Panc1 (cell line): ENCODE data around the gene WWOX. TPM values are rescaled to one million over a fixed set of nuclear protein-coding genes. Genes with fewer than 3 reads are reported as not detected.

Experiments used
- ATAC-seq: fragments of 200-7000 bp; cut with Tn5 transposase; 2 replicates; pipeline ENCODE4 v1.9.1; 2020; ENCODE audit warnings: mild to moderate bottlenecking, moderate library complexity
- BruUV-seq: library from RNA; stranded (reverse); fragments of 400-500 nt; replicated peaks from 2 replicates; lab custom pipeline; 2021; lab: Mats Ljungman, UMichigan
- CTCF ChIA-PET: fragments of 300-600 bp; sonication (Branson Sonifier 250); formaldehyde crosslinking; loops from one replicate; lab custom pipeline; 2022; ENCODE audit warnings: antibody characterized with exemption; lab: Charles Lee
- POLR2A ChIA-PET: fragments of 300-600 bp; sonication (Branson Sonifier 250); formaldehyde crosslinking; loops from one replicate; lab custom pipeline; 2022; ENCODE audit warnings: antibody characterized with exemption; lab: Charles Lee
- DNase-seq: peaks from one replicate; pipeline ENCODE4 v3.0.0-alpha.2; 2010; ENCODE audit warnings: low read depth, low spot score
- H3K27ac ChIP-seq: 2 replicates; pipeline ENCODE4 v1.5.1; 2011; ENCODE audit warnings: mild to moderate bottlenecking, low read length, inconsistent platforms
- H3K27me3 ChIP-seq: fragments of 200-500 bp; sonication (Bioruptor generic); 2 replicates; pipeline ENCODE4 v1.6.0; 2014; ENCODE audit warnings: low read length, inconsistent platforms; ENCODE audit not compliant: control insufficient read depth, insufficient read depth
- H3K36me3 ChIP-seq: fragments of 200-500 bp; sonication (Bioruptor generic); 2 replicates; pipeline ENCODE4 v1.5.1; 2014; ENCODE audit warnings: inconsistent platforms, mild to moderate bottlenecking, low read length, moderate library complexity; ENCODE audit not compliant: control insufficient read depth, insufficient read depth
- H3K4me1 ChIP-seq: 2 replicates; pipeline ENCODE4 v1.5.1; 2011; ENCODE audit warnings: inconsistent platforms, mild to moderate bottlenecking, low read length, moderate library complexity; ENCODE audit not compliant: control insufficient read depth, insufficient read depth
- H3K4me3 ChIP-seq, 2 experiments: 2 replicates each; pipeline ENCODE4 v1.5.1; 2011 to 2012; ENCODE audit warnings: low read depth in 2 of 2, low read length in 2 of 2, mild to moderate bottlenecking in 2 of 2, inconsistent platforms in 1 of 2, moderate library complexity in 1 of 2
- H3K9me3 ChIP-seq: fragments of 200-500 bp; sonication (Bioruptor generic); 2 replicates; pipeline ENCODE4 v1.5.1; 2014; ENCODE audit warnings: low read depth, mild to moderate bottlenecking, inconsistent platforms, low read length, moderate library complexity; ENCODE audit not compliant: control insufficient read depth, insufficient read depth
- CTCF ChIP-seq: fragments of 450-650 bp; IDR thresholded peaks from 2 replicates; pipeline ENCODE4 v1.5.1; 2017; ENCODE audit warnings: mild to moderate bottlenecking
- POLR2AphosphoS5 ChIP-seq: IDR thresholded peaks from 2 replicates; pipeline ENCODE4 v1.6.1; 2012; ENCODE audit warnings: mild to moderate bottlenecking, low read depth, low read length, moderate library complexity
- REST ChIP-seq, 2 experiments: IDR thresholded peaks; 2 replicates each; pipeline ENCODE4 v1.6.1; 2011 to 2012; ENCODE audit warnings: low read depth in 2 of 2, control low read depth in 1 of 2, low read length in 1 of 2, mild to moderate bottlenecking in 1 of 2, moderate library complexity in 1 of 2; ENCODE audit not compliant: insufficient read depth in 1 of 2
- SIN3A ChIP-seq: IDR thresholded peaks from 2 replicates; pipeline ENCODE4 v1.6.1; 2012; ENCODE audit warnings: low read depth, mild to moderate bottlenecking, low read length, moderate library complexity, borderline replicate concordance; ENCODE audit not compliant: insufficient read depth
- TCF7L2 ChIP-seq: IDR thresholded peaks from 2 replicates; pipeline ENCODE4 v1.6.1; 2011; ENCODE audit warnings: mild to moderate bottlenecking, low read depth, low read length, inconsistent platforms
- in situ Hi-C: cut with HindIII; loops from 2 replicates; pipeline ENCODE4 v1.10.0; 2016; ENCODE audit warnings: low sequenced_read_pairs, low pct_unique_long_range_greater_than_20kb
- intact Hi-C: fragments of 100-400 bp; cut with micrococcal nuclease; formaldehyde crosslinking; loops from one replicate; pipeline ENCODE4 v1.10.0; 2022; ENCODE audit not compliant: unreplicated experiment
- total RNA-seq: library from RNA; stranded (reverse); gene quantifications from one replicate; pipeline ENCODE4 v1.2.1, GENCODE V29; 2021; ENCODE audit not compliant: unreplicated experiment

WWOX gene
- total RNA-seq, 1 experiment from 2014 or later = 12.5 TPM

- no peak for ATAC-seq
- ChIA-PET POLR2A (no interaction called here), CTCF (no interaction called here)
- no peak for TF ChIP-seq SIN3A
- no peak for TF ChIP-seq POLR2AphosphoS5
- TF ChIP-seq REST (IDR thresholded peaks at IDR 0.05; ENCODE audit: insufficient read depth in 1 of 2, low read depth in 2 of 2, low read length in 1 of 2) = no peak
- TF ChIP-seq TCF7L2 = no peak
- no peak for TF ChIP-seq CTCF
- Histone ChIP-seq H3K9me3 (no peaks in the 10 kb centered on the region), H3K27ac (no peak overlapping the region), H3K36me3 (no peaks in the 10 kb centered on the region), H3K4me1 (no peaks in the 10 kb centered on the region), H3K4me3 (no peak overlapping the region), H3K27me3 (no peaks in the 10 kb centered on the region)
- intact Hi-C loops (no loop called here), in situ Hi-C loops (no loop called here)
- BruUV-seq = no TSS peak
- DNase-seq = no peak
These were observed 557.4 kb downstream of the WWOX start for GRCh38 chr16:78656887-78657286.

- DNase-seq = no peak
- Histone ChIP-seq H3K4me3 (no peak overlapping the region), H3K27me3 (no peaks in the 10 kb centered on the region), H3K4me1 (no peaks in the 10 kb centered on the region), H3K27ac (no peak overlapping the region), H3K9me3 (no peaks in the 10 kb centered on the region), H3K36me3 (no peaks in the 10 kb centered on the region)
- CTCF ChIA-PET = no interaction called here
- intact Hi-C loops (no loop called here), in situ Hi-C loops (no loop called here)
- POLR2A ChIA-PET = no interaction called here
- ATAC-seq = no peak
- TF ChIP-seq REST (IDR thresholded peaks at IDR 0.05; ENCODE audit: insufficient read depth in 1 of 2, low read depth in 2 of 2, low read length in 1 of 2) = no peak
- no peak for TF ChIP-seq TCF7L2
- no peak for TF ChIP-seq CTCF
- TF ChIP-seq SIN3A = no peak
- TF ChIP-seq POLR2AphosphoS5 = no peak
- no TSS peak for BruUV-seq
These were observed 559.8 kb downstream of the WWOX start for GRCh38 chr16:78659216-78659615.
